HepG2 (cell line): ENCODE data around the gene CRLF3.

Experiments
- ARHGAP35 ChIP-seq: sonication (generic); formaldehyde crosslinking; IDR thresholded peaks from 2 replicates; pipeline ENCODE4 v1.9.0; 2022; ENCODE audit warnings: mild to moderate bottlenecking, inconsistent platforms, moderate library complexity, missing genetic modification reagents, borderline replicate concordance
- FOXM1 ChIP-seq: sonication (generic); formaldehyde crosslinking; IDR thresholded peaks from 2 replicates; pipeline ENCODE4 v1.5.0; 2020; ENCODE audit warnings: missing genetic modification reagents
- POLR2AphosphoS5 ChIP-seq: IDR thresholded peaks from 2 replicates; pipeline ENCODE4 v1.6.1; 2012; ENCODE audit warnings: low read depth, low read length
- REST ChIP-seq, 2 experiments: IDR thresholded peaks; 2 replicates each; pipeline ENCODE4 v1.6.1; 2011 to 2012; ENCODE audit warnings: low read length in 2 of 2, borderline replicate concordance in 1 of 2, low read depth in 1 of 2, mild to moderate bottlenecking in 1 of 2, moderate library complexity in 1 of 2
- ZNF589 ChIP-seq: sonication (generic); formaldehyde crosslinking; conservative IDR thresholded peaks from 2 replicates; pipeline ENCODE4 v1.8.0; 2022; ENCODE audit warnings: mild to moderate bottlenecking, moderate library complexity, missing genetic modification reagents
- TF ChIP-seq, protein P1 (sequence below): sonication (generic); formaldehyde crosslinking; IDR thresholded peaks from 2 replicates; pipeline ENCODE4 v1.5.0; 2020; ENCODE audit warnings: mild to moderate bottlenecking, missing genetic modification reagents, moderate library complexity

- TF ChIP-seq POLR2AphosphoS5 (peak; percentile 76), ZNF589 (CRISPR knock-in tag) (peak; percentile 78), FOXM1 (CRISPR knock-in tag) (peak; percentile 60; the same call in 1 of the 2 replicates), ARHGAP35 (no peak), REST (IDR thresholded peaks at IDR 0.05; ENCODE audit: borderline replicate concordance in 1 of 2, low read depth in 1 of 2, low read length in 2 of 2) (peak in 1 of 2 experiments; percentile 23; a peak in 1 of 4 replicates)
- TF ChIP-seq, protein P1, sequence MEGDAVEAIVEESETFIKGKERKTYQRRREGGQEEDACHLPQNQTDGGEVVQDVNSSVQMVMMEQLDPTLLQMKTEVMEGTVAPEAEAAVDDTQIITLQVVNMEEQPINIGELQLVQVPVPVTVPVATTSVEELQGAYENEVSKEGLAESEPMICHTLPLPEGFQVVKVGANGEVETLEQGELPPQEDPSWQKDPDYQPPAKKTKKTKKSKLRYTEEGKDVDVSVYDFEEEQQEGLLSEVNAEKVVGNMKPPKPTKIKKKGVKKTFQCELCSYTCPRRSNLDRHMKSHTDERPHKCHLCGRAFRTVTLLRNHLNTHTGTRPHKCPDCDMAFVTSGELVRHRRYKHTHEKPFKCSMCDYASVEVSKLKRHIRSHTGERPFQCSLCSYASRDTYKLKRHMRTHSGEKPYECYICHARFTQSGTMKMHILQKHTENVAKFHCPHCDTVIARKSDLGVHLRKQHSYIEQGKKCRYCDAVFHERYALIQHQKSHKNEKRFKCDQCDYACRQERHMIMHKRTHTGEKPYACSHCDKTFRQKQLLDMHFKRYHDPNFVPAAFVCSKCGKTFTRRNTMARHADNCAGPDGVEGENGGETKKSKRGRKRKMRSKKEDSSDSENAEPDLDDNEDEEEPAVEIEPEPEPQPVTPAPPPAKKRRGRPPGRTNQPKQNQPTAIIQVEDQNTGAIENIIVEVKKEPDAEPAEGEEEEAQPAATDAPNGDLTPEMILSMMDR (CRISPR knock-in tag): 0 out of 2 replicates have a peak, but pooled peaks have one; percentile 15
Observed at GRCh38 chr17:30831663-30832437, 7.4 kb upstream of the CRLF3 start, which contains the start of gene ATAD5.
